GM12878 (cell line): ENCODE data around the gene LAMB4. TPM values are rescaled to one million over a fixed set of nuclear protein-coding genes. Genes with fewer than 3 reads are reported as not detected.

Source experiments
- ATAC-seq: fragments of 200-7000 bp; cut with Tn5 transposase; 3 replicates; pipeline ENCODE4 v1.9.1; 2020; ENCODE audit warnings: mild to moderate bottlenecking, moderate library complexity
- BruUV-seq: library from RNA; stranded (reverse); fragments of 400-500 nt; replicated peaks from 2 replicates; lab custom pipeline; 2021; lab: Mats Ljungman, UMichigan
- CTCF ChIA-PET: fragments of 300-600 bp; sonication (Branson Sonifier 250); formaldehyde crosslinking; extraction: SDS; loops from one replicate; lab custom pipeline; 2021; ENCODE audit warnings: inconsistent platforms; lab: Yijun Ruan, JAX
- POLR2A ChIA-PET: fragments of 350-600 bp; formaldehyde crosslinking; extraction: SDS; loops from one replicate; lab custom pipeline; 2021; ENCODE audit warnings: inconsistent platforms; lab: Charles Lee
- RAD21 ChIA-PET: fragments of 300-600 bp; sonication (Branson Sonifier 250); formaldehyde crosslinking; loops from one replicate; lab custom pipeline; 2023; ENCODE audit warnings: antibody characterized with exemption; ENCODE audit not compliant: unreplicated experiment; lab: Charles Lee
- SMC1A ChIA-PET: fragments of 300-600 bp; sonication (Branson Sonifier 250); formaldehyde crosslinking; loops from one replicate; lab custom pipeline; 2023; ENCODE audit not compliant: unreplicated experiment, uncharacterized antibody; lab: Charles Lee
- DNase-seq: peaks from one replicate; pipeline ENCODE4 v3.0.0-alpha.2; 2011; ENCODE audit warnings: low read depth, low spot score
- FAIRE-seq: peaks from 3 replicates; lab custom pipeline; 2011; peaks lifted over from hg19 to GRCh38; lab: Jason Lieb, UNC
- H2AFZ ChIP-seq: 2 replicates; pipeline ENCODE4 v1.6.0; 2011; ENCODE audit warnings: low read depth, low read length, control low read depth; ENCODE audit not compliant: control insufficient read depth
- H3K27ac ChIP-seq: 2 replicates; pipeline ENCODE4 v1.5.1; 2011; ENCODE audit warnings: control low read depth; ENCODE audit not compliant: control insufficient read depth, insufficient read depth
- H3K27me3 ChIP-seq, 2 experiments: replicated peaks in 1 of 2; 2 replicates each; pipeline versions ENCODE4 v1.6.0 to v1.6.1; 2011; ENCODE audit warnings: low read length in 1 of 2; ENCODE audit not compliant: control insufficient read depth in 2 of 2, insufficient read depth in 2 of 2
- H3K36me3 ChIP-seq, 2 experiments: 2 replicates each; pipeline ENCODE4 v1.5.1; 2011; ENCODE audit warnings: low read length in 1 of 2; ENCODE audit not compliant: control insufficient read depth in 2 of 2, insufficient read depth in 2 of 2
- H3K4me1 ChIP-seq: 2 replicates; pipeline ENCODE4 v1.6.1; 2011; ENCODE audit warnings: mild to moderate bottlenecking, low read length, moderate library complexity, mixed read lengths; ENCODE audit not compliant: control insufficient read depth, insufficient read depth
- H3K4me2 ChIP-seq: 2 replicates; pipeline ENCODE4 v1.6.0; 2011; ENCODE audit warnings: control low read depth; ENCODE audit not compliant: control insufficient read depth, insufficient read depth
- H3K4me3 ChIP-seq: fragments of 200-600 bp; sonication (generic); 2 replicates; pipeline ENCODE4 v1.5.1; 2016
- H3K79me2 ChIP-seq: 2 replicates; pipeline ENCODE4 v1.6.0; 2011; ENCODE audit warnings: low read length; ENCODE audit not compliant: control insufficient read depth, insufficient read depth
- H3K9ac ChIP-seq: 2 replicates; pipeline ENCODE4 v1.8.0; 2011; ENCODE audit warnings: low read length, control low read depth, mixed read lengths; ENCODE audit not compliant: control insufficient read depth, insufficient read depth
- H3K9me3 ChIP-seq: replicated peaks from 3 replicates; pipeline ENCODE4 v1.5.1; 2011; ENCODE audit warnings: mild to moderate bottlenecking, low read length; ENCODE audit not compliant: control insufficient read depth, insufficient read depth
- H4K20me1 ChIP-seq: 2 replicates; pipeline ENCODE4 v1.6.0; 2011; ENCODE audit not compliant: control insufficient read depth, insufficient read depth
- BMI1 ChIP-seq: fragments of 450-650 bp; IDR thresholded peaks from 2 replicates; pipeline ENCODE4 v1.6.1; 2016; ENCODE audit warnings: mild to moderate bottlenecking, moderate library complexity, borderline replicate concordance
- CHD1 ChIP-seq: IDR thresholded peaks from 2 replicates; pipeline ENCODE4 v1.6.1; 2012; ENCODE audit warnings: low read depth, low read length, improper control_type of control experiment
- CHD2 ChIP-seq: IDR thresholded peaks from 2 replicates; pipeline ENCODE4 v1.6.1; 2011; ENCODE audit warnings: low read depth, low read length, improper control_type of control experiment, borderline replicate concordance
- CREM ChIP-seq: IDR thresholded peaks from 2 replicates; pipeline ENCODE4 v1.6.1; 2014; ENCODE audit warnings: antibody characterized with exemption, low read depth
- E2F8 ChIP-seq: fragments of 450-650 bp; IDR thresholded peaks from 2 replicates; pipeline ENCODE4 v1.6.1; 2018; ENCODE audit warnings: mild to moderate bottlenecking, low read depth, moderate library complexity; ENCODE audit not compliant: partially characterized antibody
- HDAC2 ChIP-seq: fragments of 200-600 bp; sonication (generic); IDR thresholded peaks from 2 replicates; pipeline ENCODE4 v1.6.1; 2017
- MYB ChIP-seq: fragments of 150-350 bp; IDR thresholded peaks from 2 replicates; pipeline ENCODE4 v1.6.1; 2014; ENCODE audit warnings: mild to moderate bottlenecking, low read depth, low read length, borderline replicate concordance
- PAX8 ChIP-seq: fragments of 450-650 bp; IDR thresholded peaks from 2 replicates; pipeline ENCODE4 v1.6.1; 2017; ENCODE audit warnings: mild to moderate bottlenecking, moderate library complexity
- SRF ChIP-seq, 2 experiments: IDR thresholded peaks; 2 replicates each; pipeline ENCODE4 v1.6.1; 2011; ENCODE audit warnings: low read depth in 2 of 2, low read length in 2 of 2, mild to moderate bottlenecking in 1 of 2, moderate library complexity in 1 of 2
- STAT1 ChIP-seq: fragments of 450-650 bp; conservative IDR thresholded peaks from 2 replicates; pipeline ENCODE4 v1.6.1; 2014; ENCODE audit warnings: antibody characterized with exemption, mild to moderate bottlenecking
- STAT3 ChIP-seq: IDR thresholded peaks from 2 replicates; pipeline ENCODE4 v1.6.1; 2011; ENCODE audit warnings: low read depth, low read length, improper control_type of control experiment
- SUPT20H ChIP-seq: IDR thresholded peaks from 2 replicates; pipeline ENCODE4 v1.6.1; 2011; ENCODE audit warnings: low read depth, mild to moderate bottlenecking, low read length, moderate library complexity, borderline replicate concordance; ENCODE audit not compliant: control insufficient read depth
- TCF7 ChIP-seq: IDR thresholded peaks from 2 replicates; pipeline ENCODE4 v1.6.1; 2014; ENCODE audit warnings: antibody characterized with exemption, borderline replicate concordance
- WGBS: methylation state at CpG from one replicate; pipeline ENCODE4 v1.1.6; 2016; ENCODE audit warnings: low lambda C conversion rate; ENCODE audit not compliant: insufficient replicate concordance, insufficient coverage; ENCODE audit errors: missing lambda C conversion rate; 5-methylcytosine and 5-hydroxymethylcytosine counted together
- in situ Hi-C: fragments of 300-500 bp; cut with MboI; formaldehyde crosslinking; loops from 9 replicates; pipeline ENCODE4 v1.14.3; 2018; ENCODE audit warnings: mixed read lengths
- intact Hi-C: fragments of 100-400 bp; cut with micrococcal nuclease; formaldehyde crosslinking; loops from one replicate; pipeline ENCODE4 v1.14.2; 2022; ENCODE audit not compliant: unreplicated experiment
- polyA plus RNA-seq, 11 experiments: library from polyadenylated mRNA; depleted of rRNA in 4 of 11; unstranded in 6 of 11; stranded (reverse) in 5 of 11; fragments of >200 nt; fragmentation: Nextera tagmentation in 4 of 11; fragmentation: Illumina TruSeq in 1 of 11; extraction: Ambion mirVana in 4 of 11; extraction: Trizol in 1 of 11; gene quantifications; 1 replicate in 1 of 11; 2 replicates in 10 of 11; pipeline versions ENCODE4 v1.2.1 to v1.2.3, GENCODE V29; 2011 to 2016; ENCODE audit warnings: inconsistent platforms in 2 of 11, missing spikeins in 2 of 11, low read depth in 1 of 11
- total RNA-seq, 4 experiments: library from RNA; depleted of rRNA in 3 of 4; stranded (reverse); fragments of >200 nt in 3 of 4; fragmentation: Illumina TruSeq in 1 of 4; extraction: Trizol in 1 of 4; gene quantifications; 2 replicates each; pipeline versions ENCODE4 v1.2.1 to v1.2.3, GENCODE V29; 2013 to 2021
- TF ChIP-seq, protein P1 (sequence below): IDR thresholded peaks from 2 replicates; pipeline ENCODE4 v1.6.1; 2011; ENCODE audit warnings: borderline replicate concordance, low read depth, mild to moderate bottlenecking, moderate library complexity, mixed read lengths, low read length; ENCODE audit not compliant: insufficient read depth; ENCODE audit errors: extremely low read length
- TF ChIP-seq, protein P2 (sequence below): IDR thresholded peaks from 2 replicates; pipeline ENCODE4 v1.6.1; 2012; ENCODE audit warnings: low read depth, low read length, improper control_type of control experiment

Gene LAMB4
- total and polyA plus RNA-seq, 10 of the 15 experiments (the other 5 are each of a cell fraction or from before 2014, with no cell fraction given) = 0.04 to 0.06 TPM; not detected in 8

DNA sequence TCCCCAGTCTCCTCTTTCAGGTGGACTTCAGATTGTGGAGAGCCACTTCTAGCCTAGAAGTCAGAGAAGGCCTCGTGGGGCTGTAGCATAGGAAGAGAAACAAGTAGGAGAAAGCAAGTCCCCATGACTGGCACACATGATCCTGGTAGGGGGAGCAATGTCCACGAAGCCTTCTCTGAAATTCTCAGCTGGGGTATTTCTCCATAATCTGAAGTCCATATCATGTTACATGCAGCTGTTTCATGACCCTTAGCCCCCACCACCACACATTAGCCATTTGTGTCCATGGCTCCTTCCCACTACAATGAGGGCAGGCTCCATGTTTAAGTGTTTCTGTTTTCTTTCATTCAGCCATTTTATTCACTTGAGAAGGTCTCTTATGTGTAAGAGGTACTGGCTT lies 43.2 kb downstream of the LAMB4 start:
- H3K9me3 ChIP-seq = no peaks in the 10 kb centered on the region
- H3K79me2 ChIP-seq = no peaks in the 10 kb centered on the region
- SMC1A ChIA-PET = interaction anchor here (1.0 to 1.6 kb wide), 2 partner anchors 9 to 10 kb away, joined by 3 to 6 read pairs; no protein-coding TSS in a partner anchor
- ATAC-seq (no peak), FAIRE-seq (no peak), DNase-seq (no peak)
- no TSS peak for BruUV-seq
- no peak for TF ChIP-seq CREM
- TF ChIP-seq CHD2 = no peak
- no peak for TF ChIP-seq STAT3
- 0% methylated on average over 2 of the region's 2 CpGs for WGBS
- H2AFZ ChIP-seq = no peak overlapping the region
- H3K4me3 ChIP-seq = no peak overlapping the region
- in situ Hi-C loops = no loop called here
- no peak overlapping the region for H3K9ac ChIP-seq
- no peaks in the 10 kb centered on the region for H3K4me1 ChIP-seq
- no peaks in the 10 kb centered on the region for H4K20me1 ChIP-seq
- no peaks in the 10 kb centered on the region for H3K36me3 ChIP-seq
- POLR2A ChIA-PET = no interaction called here
- H3K4me2 ChIP-seq = no peak overlapping the region
- H3K27ac ChIP-seq = no peak overlapping the region
- RAD21 ChIA-PET = no interaction called here
- CTCF ChIA-PET = no interaction called here
- intact Hi-C loops = no loop called here
- no peaks in the 10 kb centered on the region for H3K27me3 ChIP-seq

DNA sequence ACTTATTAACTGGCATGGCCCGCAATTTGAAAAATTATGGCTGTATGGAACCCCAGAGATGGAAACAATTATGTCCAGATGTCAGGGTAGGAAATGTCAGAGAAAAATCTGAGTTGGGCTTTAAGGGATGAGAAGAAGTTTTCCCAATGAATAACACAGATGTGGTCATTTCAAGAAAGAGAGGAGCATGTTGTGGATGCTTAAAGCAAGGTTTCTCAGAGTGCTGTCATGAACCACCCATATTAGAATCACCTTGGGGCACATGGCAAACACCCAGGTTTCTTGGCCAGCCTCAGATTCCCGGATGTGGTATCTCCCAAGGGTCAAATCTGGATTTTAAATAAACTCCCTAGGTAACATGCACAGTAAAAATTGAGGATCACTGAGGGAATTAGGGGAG lies 43.6 kb downstream of the LAMB4 start:
- 45% methylated on average over 2 of the region's 2 CpGs for WGBS
- no peak for FAIRE-seq
- ChIA-PET SMC1A (no interaction called here), CTCF (no interaction called here), RAD21 (no interaction called here), POLR2A (no interaction called here)
- DNase-seq = no peak
- Histone ChIP-seq H3K4me1 (no peaks in the 10 kb centered on the region), H3K4me2 (no peak overlapping the region), H3K9ac (no peak overlapping the region), H2AFZ (no peak overlapping the region), H4K20me1 (no peaks in the 10 kb centered on the region), H3K4me3 (no peak overlapping the region), H3K36me3 (no peaks in the 10 kb centered on the region), H3K79me2 (no peaks in the 10 kb centered on the region), H3K27ac (no peak overlapping the region), H3K9me3 (no peaks in the 10 kb centered on the region), H3K27me3 (no peaks in the 10 kb centered on the region)
- no peak for ATAC-seq
- in situ Hi-C loops (no loop called here), intact Hi-C loops (no loop called here)
- BruUV-seq = no TSS peak
- no peak for TF ChIP-seq E2F8
- no peak for TF ChIP-seq HDAC2
- TF ChIP-seq, protein P1, sequence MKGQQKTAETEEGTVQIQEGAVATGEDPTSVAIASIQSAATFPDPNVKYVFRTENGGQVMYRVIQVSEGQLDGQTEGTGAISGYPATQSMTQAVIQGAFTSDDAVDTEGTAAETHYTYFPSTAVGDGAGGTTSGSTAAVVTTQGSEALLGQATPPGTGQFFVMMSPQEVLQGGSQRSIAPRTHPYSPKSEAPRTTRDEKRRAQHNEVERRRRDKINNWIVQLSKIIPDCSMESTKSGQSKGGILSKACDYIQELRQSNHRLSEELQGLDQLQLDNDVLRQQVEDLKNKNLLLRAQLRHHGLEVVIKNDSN = no peak
- TF ChIP-seq SUPT20H = no peak
- TF ChIP-seq SRF (IDR thresholded peaks at IDR 0.05; ENCODE audit: low read depth in 2 of 2, low read length in 2 of 2) = no peak
- TF ChIP-seq MYB = no peak
- TF ChIP-seq, protein P2, sequence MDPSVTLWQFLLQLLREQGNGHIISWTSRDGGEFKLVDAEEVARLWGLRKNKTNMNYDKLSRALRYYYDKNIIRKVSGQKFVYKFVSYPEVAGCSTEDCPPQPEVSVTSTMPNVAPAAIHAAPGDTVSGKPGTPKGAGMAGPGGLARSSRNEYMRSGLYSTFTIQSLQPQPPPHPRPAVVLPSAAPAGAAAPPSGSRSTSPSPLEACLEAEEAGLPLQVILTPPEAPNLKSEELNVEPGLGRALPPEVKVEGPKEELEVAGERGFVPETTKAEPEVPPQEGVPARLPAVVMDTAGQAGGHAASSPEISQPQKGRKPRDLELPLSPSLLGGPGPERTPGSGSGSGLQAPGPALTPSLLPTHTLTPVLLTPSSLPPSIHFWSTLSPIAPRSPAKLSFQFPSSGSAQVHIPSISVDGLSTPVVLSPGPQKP = no peak
- no peak for TF ChIP-seq STAT1
- TF ChIP-seq BMI1 = no peak
- no peak for TF ChIP-seq TCF7
- no peak for TF ChIP-seq CHD1
- no peak for TF ChIP-seq PAX8
